ENCODE measurements around the gene ERICH3.

- no peak for TF ChIP-seq ZNF384 (IDR thresholded peaks at IDR 0.05)
- TF ChIP-seq SP1 (IDR thresholded peaks at IDR 0.05), result no peak
- no peak for TF ChIP-seq ELF4 (IDR thresholded peaks at IDR 0.05)
- no peak for TF ChIP-seq TARDBP (IDR thresholded peaks at IDR 0.05)
Observed at GRCh38 chr1:74587888-74588287, 85.7 kb downstream of the ERICH3 start.
